Choroid plexus epithelial cell (primary cell): Measurements from ENCODE around the gene HIBCH.
A peak's percentile ranks its signal among the peaks of the same experiment; 100 is the strongest.

Experiments
- DNase-seq: peaks from one replicate; pipeline ENCODE4 v3.0.0-alpha.2; 2010; ENCODE audit warnings: low read depth
- H3K4me3 ChIP-seq: 2 replicates; pipeline ENCODE4 v1.5.1; 2011; ENCODE audit warnings: low read depth, mild to moderate bottlenecking, control low read depth, low read length, moderate library complexity
- CTCF ChIP-seq: conservative IDR thresholded peaks from 2 replicates; pipeline ENCODE4 v1.5.1; 2011; ENCODE audit warnings: low read depth, mild to moderate bottlenecking, control low read depth, inconsistent platforms, low read length, moderate library complexity

Gene HIBCH

GRCh38 chr2:190334479-190335224 is 15.0 kb upstream of the HIBCH start:
- no peak for TF ChIP-seq CTCF
- H3K4me3 ChIP-seq = no peak overlapping the region
- DNase-seq = no peak

GRCh38 chr2:190333928-190334327 is 14.3 kb upstream of the HIBCH start:
- DNase-seq = no peak
- no peak for TF ChIP-seq CTCF
- H3K4me3 ChIP-seq = no peak overlapping the region

- DNase-seq = no peak
- H3K4me3 ChIP-seq = no peak overlapping the region
- no peak for TF ChIP-seq CTCF
These were observed 13.8 kb upstream of the HIBCH start for GRCh38 chr2:190333395-190333794.

GRCh38 chr2:190328573-190329147 is 9.0 kb upstream of the HIBCH start:
- TF ChIP-seq CTCF = no peak
- peak; percentile 56 for DNase-seq
- no peak overlapping the region for H3K4me3 ChIP-seq

- no peak overlapping the region for H3K4me3 ChIP-seq
- TF ChIP-seq CTCF = no peak
- DNase-seq = no peak
These were observed 8.4 kb upstream of the HIBCH start for GRCh38 chr2:190327867-190328572.

GRCh38 chr2:190325588-190325987 is 6.0 kb upstream of the HIBCH start:
- no peak for TF ChIP-seq CTCF
- H3K4me3 ChIP-seq = no peak overlapping the region
- DNase-seq = no peak

- TF ChIP-seq CTCF = no peak
- H3K4me3 ChIP-seq = no peak overlapping the region
- DNase-seq = no peak
These were observed 3.8 kb upstream of the HIBCH start for GRCh38 chr2:190323406-190323805.
